ENCODE results near the gene MRPL52. TPM values are rescaled to one million over a fixed set of nuclear protein-coding genes. Genes with fewer than 3 reads are reported as not detected.
"Not testable (repeated sequence)": the region's sequence is repeated elsewhere in the genome, so short reads cannot be mapped to it uniquely, and the experiment has no call there.

MRPL52 gene
- total and polyA plus RNA-seq, 4 donors, result 21.1 to 104 (median 82.1) TPM

GRCh38 chr14:22820731-22821130 is 9.0 kb upstream of the MRPL52 start:
- H3K9me3 ChIP-seq (ENCODE audit: control insufficient read depth, insufficient read depth, low read length), result no peaks in the 10 kb centered on the region
- peaks cover 34% of the 10 kb centered on the region for H3K4me1 ChIP-seq (ENCODE audit: control insufficient read depth, insufficient read depth, low read length)
- peaks cover 4% of the 10 kb centered on the region for H3K27me3 ChIP-seq (ENCODE audit: control insufficient read depth, insufficient read depth, low read length)
- no peak overlapping the region for H3K27ac ChIP-seq (ENCODE audit: low read depth, low read length)
- H3K36me3 ChIP-seq (ENCODE audit: control insufficient read depth, insufficient read depth, low read length), result no peaks in the 10 kb centered on the region
- 60% methylated on average over 1 of the region's 1 CpG for WGBS (ENCODE audit: insufficient coverage)
- no peak overlapping the region for H3K4me3 ChIP-seq (ENCODE audit: low read depth, low read length)
- DNase-seq (ENCODE audit: low read depth in 4 of 6, low spot score in 6 of 6), result no peak

GRCh38 chr14:22821193-22822015 is 8.3 kb upstream of the MRPL52 start:
- peak in 1 of 6 donors; percentile 26 for DNase-seq (ENCODE audit: low read depth in 4 of 6, low spot score in 6 of 6)
- 39% methylated on average over 12 of the region's 24 CpGs for WGBS (ENCODE audit: insufficient coverage)
- H3K27me3 ChIP-seq (ENCODE audit: control insufficient read depth, insufficient read depth, low read length), result peaks cover 4% of the 10 kb centered on the region
- H3K4me3 ChIP-seq (ENCODE audit: low read depth, low read length), result no peak overlapping the region
- H3K9me3 ChIP-seq (ENCODE audit: control insufficient read depth, insufficient read depth, low read length), result no peaks in the 10 kb centered on the region
- peaks cover 34% of the 10 kb centered on the region for H3K4me1 ChIP-seq (ENCODE audit: control insufficient read depth, insufficient read depth, low read length)
- H3K27ac ChIP-seq (ENCODE audit: low read depth, low read length), result peak overlapping the region; percentile 15
- H3K36me3 ChIP-seq (ENCODE audit: control insufficient read depth, insufficient read depth, low read length), result no peaks in the 10 kb centered on the region

GRCh38 chr14:22822016-22822570 is 7.6 kb upstream of the MRPL52 start:
- DNase-seq (ENCODE audit: low read depth in 4 of 6, low spot score in 6 of 6), result no peak
- peak overlapping the region; percentile 26 for H3K4me3 ChIP-seq (ENCODE audit: low read depth, low read length)

GRCh38 chr14:22822571-22823098 is 7.1 kb upstream of the MRPL52 start:
- peak in 4 of 6 donors; percentile 66 to 93 (median 79) for DNase-seq (ENCODE audit: low read depth in 4 of 6, low spot score in 6 of 6)
- peak overlapping the region; percentile 73 for H3K27ac ChIP-seq (ENCODE audit: low read depth, low read length)
- H3K36me3 ChIP-seq (ENCODE audit: control insufficient read depth, insufficient read depth, low read length), result no peaks in the 10 kb centered on the region
- peaks cover 34% of the 10 kb centered on the region for H3K4me1 ChIP-seq (ENCODE audit: control insufficient read depth, insufficient read depth, low read length)
- WGBS (ENCODE audit: insufficient coverage), result under 1% methylated on average over 26 of the region's 34 CpGs
- H3K4me3 ChIP-seq (ENCODE audit: low read depth, low read length), result peak overlapping the region; percentile 26
- H3K9me3 ChIP-seq (ENCODE audit: control insufficient read depth, insufficient read depth, low read length), result no peaks in the 10 kb centered on the region
- peaks cover 4% of the 10 kb centered on the region for H3K27me3 ChIP-seq (ENCODE audit: control insufficient read depth, insufficient read depth, low read length)

More at GRCh38 chr14:22822016-22822570, 7.6 kb upstream of the MRPL52 start:
- H3K27ac ChIP-seq (ENCODE audit: low read depth, low read length), result peak overlapping the region; percentile 73
- 19% methylated on average over 24 of the region's 32 CpGs for WGBS (ENCODE audit: insufficient coverage)
- H3K27me3 ChIP-seq (ENCODE audit: control insufficient read depth, insufficient read depth, low read length), result peaks cover 4% of the 10 kb centered on the region
- H3K9me3 ChIP-seq (ENCODE audit: control insufficient read depth, insufficient read depth, low read length), result no peaks in the 10 kb centered on the region
- H3K36me3 ChIP-seq (ENCODE audit: control insufficient read depth, insufficient read depth, low read length), result no peaks in the 10 kb centered on the region
- peaks cover 34% of the 10 kb centered on the region for H3K4me1 ChIP-seq (ENCODE audit: control insufficient read depth, insufficient read depth, low read length)

- Histone ChIP-seq H3K9me3 (ENCODE audit: control insufficient read depth, insufficient read depth, low read length) (no peaks in the 10 kb centered on the region), H3K4me3 (ENCODE audit: low read depth, low read length) (no peak overlapping the region), H3K36me3 (ENCODE audit: control insufficient read depth, insufficient read depth, low read length) (no peaks in the 10 kb centered on the region), H3K27ac (ENCODE audit: low read depth, low read length) (no peak overlapping the region), H3K4me1 (ENCODE audit: control insufficient read depth, insufficient read depth, low read length) (peaks cover 27% of the 10 kb centered on the region), H3K27me3 (ENCODE audit: control insufficient read depth, insufficient read depth, low read length) (peaks cover 4% of the 10 kb centered on the region)
- 46% methylated on average over 6 of the region's 8 CpGs for whole genome bisulfite sequencing (ENCODE audit: insufficient coverage)
- DNase-seq (ENCODE audit: low read depth in 4 of 6, low spot score in 6 of 6), result peak in 1 of 6 donors; percentile 47
Measured at GRCh38 chr14:22824711-22825359, 4.9 kb upstream of the MRPL52 start.

- H3K4me1 ChIP-seq (ENCODE audit: control insufficient read depth, insufficient read depth, low read length); DNase-seq (ENCODE audit: low read depth in 4 of 6, low spot score in 6 of 6); H3K9me3 ChIP-seq (ENCODE audit: control insufficient read depth, insufficient read depth, low read length); H3K36me3 ChIP-seq (ENCODE audit: control insufficient read depth, insufficient read depth, low read length); H3K27me3 ChIP-seq (ENCODE audit: control insufficient read depth, insufficient read depth, low read length): not testable (repeated sequence)
- Histone ChIP-seq H3K27ac (ENCODE audit: low read depth, low read length) (peak overlapping the region; percentile 57), H3K4me3 (ENCODE audit: low read depth, low read length) (peak overlapping the region; percentile 93)
- WGBS (ENCODE audit: insufficient coverage), result 100% methylated on average over 4 of the region's 12 CpGs
Measured at GRCh38 chr14:22829076-22829660, 519 bp upstream of the MRPL52 start.

GRCh38 chr14:22830443-22831010 is 840 bp downstream of the MRPL52 start:
- no CpG with 5 or more reads among the region's 3 CpGs for WGBS (ENCODE audit: insufficient coverage)
- peaks cover 5% of the 10 kb centered on the region for H3K4me1 ChIP-seq (ENCODE audit: control insufficient read depth, insufficient read depth, low read length)
- peaks cover 16% of the 10 kb centered on the region for H3K36me3 ChIP-seq (ENCODE audit: control insufficient read depth, insufficient read depth, low read length)
- no peak for DNase-seq (ENCODE audit: low read depth in 4 of 6, low spot score in 6 of 6)
- peak overlapping the region; percentile 93 for H3K4me3 ChIP-seq (ENCODE audit: low read depth, low read length)
- H3K27me3 ChIP-seq (ENCODE audit: control insufficient read depth, insufficient read depth, low read length), result no peaks in the 10 kb centered on the region
- no peak overlapping the region for H3K27ac ChIP-seq (ENCODE audit: low read depth, low read length)
- no peaks in the 10 kb centered on the region for H3K9me3 ChIP-seq (ENCODE audit: control insufficient read depth, insufficient read depth, low read length)

- 89% methylated on average over 2 of the region's 3 CpGs for WGBS (ENCODE audit: insufficient coverage)
- Histone ChIP-seq H3K4me3 (ENCODE audit: low read depth, low read length) (no peak overlapping the region), H3K9me3 (ENCODE audit: control insufficient read depth, insufficient read depth, low read length) (no peaks in the 10 kb centered on the region), H3K36me3 (ENCODE audit: control insufficient read depth, insufficient read depth, low read length) (peaks cover 16% of the 10 kb centered on the region), H3K27me3 (ENCODE audit: control insufficient read depth, insufficient read depth, low read length) (peaks cover 22% of the 10 kb centered on the region), H3K4me1 (ENCODE audit: control insufficient read depth, insufficient read depth, low read length) (peaks cover 38% of the 10 kb centered on the region), H3K27ac (ENCODE audit: low read depth, low read length) (peak overlapping the region; percentile 84)
- no peak for DNase-seq (ENCODE audit: low read depth in 4 of 6, low spot score in 6 of 6)
Measured at GRCh38 chr14:22835505-22835904, 5.8 kb downstream of the MRPL52 start.
